Heart left ventricle (tissue), 13 donors: Measurements from ENCODE around the gene EML6.

Source experiments
- POLR2A ChIP-seq, 2 donors: fragments of 450-650 bp; IDR thresholded peaks; one replicate each; pipeline ENCODE4 v1.6.1; 2017; ENCODE audit warnings: antibody characterized with exemption in 2 of 2, mild to moderate bottlenecking in 2 of 2, moderate library complexity in 2 of 2
- TF ChIP-seq, protein P1 (sequence below), 12 donors: fragments of 200-600 bp; sonication (generic) in 4 of 12; IDR thresholded peaks; one replicate each; pipeline versions ENCODE4 v1.5.0 to v1.8.0; 2018 to 2022; ENCODE audit warnings: antibody characterized with exemption in 12 of 12, mild to moderate bottlenecking in 5 of 12
- donor health status: ischemic (EF 13 %, LVEDD 7.1; RV severe dilation, severe dysfunction).
- donor health status: DM: no; HTN: yes; CAD: no.
- donor health status: DM: no; HTN: no; CAD: no.
- donor health status: ischemic (EF 25% LVEDD 6.9; RV normal size, moderate dysfunction).
- donor health status: ischemic (EF 25% LVEDD 5.7; RV mildly dilated, moderate dysfunction).
- donor health status: ischemic (EF 35%, LVEDD 5.7; RV mildly dilated, moderate dysfunction).
- donor health status: nonischemic (EF 11% LVEDD 7.7; RV severe dilation, severe dysfunction).
- donor health status: DM: yes; HTN: yes; CAD: no.
- donor health status: PGD.
- donor health status: ischemic (EF 29% LVEDD 5.4; RV normal size, mild dysfunction).
- donor health status: nonischemic (EF 23%, LVEDD 6.1; RV moderate dilation, normal function).

GRCh38 chr2:54965425-54965824 is 242.0 kb downstream of the EML6 start:
- TF ChIP-seq, protein P1, sequence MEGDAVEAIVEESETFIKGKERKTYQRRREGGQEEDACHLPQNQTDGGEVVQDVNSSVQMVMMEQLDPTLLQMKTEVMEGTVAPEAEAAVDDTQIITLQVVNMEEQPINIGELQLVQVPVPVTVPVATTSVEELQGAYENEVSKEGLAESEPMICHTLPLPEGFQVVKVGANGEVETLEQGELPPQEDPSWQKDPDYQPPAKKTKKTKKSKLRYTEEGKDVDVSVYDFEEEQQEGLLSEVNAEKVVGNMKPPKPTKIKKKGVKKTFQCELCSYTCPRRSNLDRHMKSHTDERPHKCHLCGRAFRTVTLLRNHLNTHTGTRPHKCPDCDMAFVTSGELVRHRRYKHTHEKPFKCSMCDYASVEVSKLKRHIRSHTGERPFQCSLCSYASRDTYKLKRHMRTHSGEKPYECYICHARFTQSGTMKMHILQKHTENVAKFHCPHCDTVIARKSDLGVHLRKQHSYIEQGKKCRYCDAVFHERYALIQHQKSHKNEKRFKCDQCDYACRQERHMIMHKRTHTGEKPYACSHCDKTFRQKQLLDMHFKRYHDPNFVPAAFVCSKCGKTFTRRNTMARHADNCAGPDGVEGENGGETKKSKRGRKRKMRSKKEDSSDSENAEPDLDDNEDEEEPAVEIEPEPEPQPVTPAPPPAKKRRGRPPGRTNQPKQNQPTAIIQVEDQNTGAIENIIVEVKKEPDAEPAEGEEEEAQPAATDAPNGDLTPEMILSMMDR (IDR thresholded peaks at IDR 0.05) = no peak
- no peak for TF ChIP-seq POLR2A (IDR thresholded peaks at IDR 0.05)
